SH-SY5Y (cell line): ENCODE measurements around the gene TOGARAM1.

Experiments
- GATA2 ChIP-seq: IDR thresholded peaks from 2 replicates; pipeline ENCODE4 v1.6.1; 2011; ENCODE audit warnings: mild to moderate bottlenecking, low read depth, low read length
- GATA3 ChIP-seq: IDR thresholded peaks from 2 replicates; pipeline ENCODE4 v1.6.1; 2011; ENCODE audit warnings: low read depth, mild to moderate bottlenecking, low read length, moderate library complexity

Gene TOGARAM1

DNA sequence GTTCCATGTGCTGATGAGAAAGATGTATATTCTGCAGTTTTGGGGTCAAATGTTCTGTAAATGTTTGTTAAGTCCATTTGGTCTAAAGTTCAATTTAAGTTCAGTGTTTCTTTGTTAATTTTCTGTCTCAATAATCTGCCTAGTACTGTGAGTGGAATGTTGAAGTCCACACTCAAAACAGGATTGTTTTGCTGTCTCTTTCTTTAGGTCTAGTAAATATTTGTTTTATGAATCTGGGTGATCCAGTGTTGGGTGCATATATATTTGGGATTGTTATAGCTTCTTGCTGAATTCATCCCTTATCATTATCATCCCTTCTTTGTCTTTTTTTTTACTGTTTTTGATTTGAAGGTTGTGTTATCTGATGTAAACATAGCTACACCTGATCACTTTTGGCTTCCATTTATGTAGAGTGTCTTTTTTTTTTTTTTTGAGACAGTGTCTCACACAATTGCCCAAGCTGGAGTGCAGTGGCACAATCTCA is 95.9 kb downstream of the TOGARAM1 start:
- no peak for TF ChIP-seq GATA3
- TF ChIP-seq GATA2 = no peak

- TF ChIP-seq GATA3 = no peak
- no peak for TF ChIP-seq GATA2
These were observed 98.6 kb downstream of the TOGARAM1 start for GRCh38 chr14:45060551-45060950.

DNA sequence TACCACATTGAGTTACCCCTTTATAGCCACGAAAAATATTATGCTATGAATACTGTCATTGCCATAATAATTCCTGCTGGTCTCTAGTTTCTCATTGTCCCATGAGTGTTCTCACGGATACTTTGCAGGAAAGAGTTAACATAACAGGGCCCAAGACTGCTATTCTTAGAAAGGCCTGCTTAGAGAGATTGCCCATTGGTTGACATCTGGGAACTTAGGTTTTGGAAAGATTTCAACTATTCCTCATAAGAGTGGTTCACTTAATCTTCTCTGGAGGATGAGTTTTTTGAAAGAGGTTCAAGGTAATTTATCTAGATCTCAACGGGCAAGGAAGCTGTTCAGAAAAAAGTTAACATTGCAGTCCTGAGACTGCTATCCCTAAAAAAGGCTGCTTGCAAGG is 103.5 kb downstream of the TOGARAM1 start:
- no peak for TF ChIP-seq GATA2

GRCh38 chr14:45065956-45066355 is 104.0 kb downstream of the TOGARAM1 start:
- no peak for TF ChIP-seq GATA3
- TF ChIP-seq GATA2 = no peak

DNA sequence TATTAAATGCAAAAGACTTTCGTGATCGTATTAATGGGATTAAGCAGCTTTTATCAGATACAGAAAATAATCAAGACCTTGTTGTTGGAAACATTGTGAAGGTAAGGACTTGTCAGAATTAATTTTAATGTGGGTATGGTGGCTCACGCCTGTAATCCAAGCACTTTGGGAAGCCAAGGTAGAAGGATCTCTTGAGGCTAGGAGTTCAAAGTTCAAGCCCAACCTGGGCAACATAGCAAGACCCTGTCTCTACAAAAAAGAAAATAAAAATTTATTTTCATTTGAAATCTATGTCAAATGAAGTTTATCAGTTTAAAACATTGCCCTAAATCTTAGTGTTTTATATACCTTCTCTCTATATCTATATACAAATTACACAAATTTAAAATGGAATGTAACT is 104.7 kb downstream of the TOGARAM1 start:
- TF ChIP-seq GATA2 = no peak
- no peak for TF ChIP-seq GATA3

DNA sequence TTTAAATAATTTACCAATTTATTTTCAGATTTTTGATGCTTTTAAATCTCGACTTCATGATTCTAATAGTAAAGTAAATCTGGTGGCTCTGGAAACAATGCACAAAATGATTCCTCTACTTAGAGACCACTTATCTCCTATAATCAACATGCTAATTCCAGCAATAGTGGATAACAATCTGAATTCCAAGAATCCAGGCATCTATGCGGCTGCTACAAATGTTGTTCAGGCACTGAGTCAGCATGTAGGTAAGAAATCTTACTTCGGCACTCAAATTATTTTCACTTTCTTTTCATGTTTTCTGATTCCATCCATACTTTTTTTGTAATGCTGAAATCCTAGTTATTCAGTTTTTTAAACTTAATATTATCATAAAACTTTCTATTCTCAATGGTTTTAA is 106.4 kb downstream of the TOGARAM1 start:
- TF ChIP-seq GATA3 (no peak), GATA2 (no peak)

- TF ChIP-seq GATA2 (no peak), GATA3 (no peak)
These were observed 108.2 kb downstream of the TOGARAM1 start for GRCh38 chr14:45070215-45070614.

- no peak for TF ChIP-seq GATA2
- TF ChIP-seq GATA3 = no peak
These were observed 110.1 kb downstream of the TOGARAM1 start for GRCh38 chr14:45072126-45072525.

- TF ChIP-seq GATA2 (no peak), GATA3 (no peak)
These were observed 111.4 kb downstream of the TOGARAM1 start for GRCh38 chr14:45073231-45073879.

GRCh38 chr14:45078323-45078722 is 116.3 kb downstream of the TOGARAM1 start:
- no peak for TF ChIP-seq GATA2
- no peak for TF ChIP-seq GATA3

DNA sequence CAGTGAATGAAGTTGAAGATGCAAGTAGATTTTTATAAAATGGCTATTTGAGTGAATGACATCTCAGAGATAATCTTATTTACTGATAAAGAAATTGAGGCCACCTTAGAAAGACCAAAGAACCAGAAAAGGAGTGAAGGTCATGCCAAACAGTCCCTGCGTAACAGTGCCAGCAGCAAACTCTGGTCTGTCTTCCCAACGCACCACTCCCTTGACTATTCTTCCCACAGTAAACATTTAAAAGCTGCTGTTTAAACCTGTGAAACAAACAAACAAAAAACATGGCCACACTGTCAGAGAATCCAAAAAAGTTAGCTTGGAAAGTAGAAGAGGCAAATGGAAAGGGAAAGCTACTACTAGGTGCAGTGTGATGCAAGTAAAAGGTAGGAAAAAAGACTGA is 120.4 kb downstream of the TOGARAM1 start:
- TF ChIP-seq GATA2 (no peak), GATA3 (no peak)

GRCh38 chr14:45083617-45083975 is 121.6 kb downstream of the TOGARAM1 start:
- TF ChIP-seq GATA3 (no peak), GATA2 (no peak)

DNA sequence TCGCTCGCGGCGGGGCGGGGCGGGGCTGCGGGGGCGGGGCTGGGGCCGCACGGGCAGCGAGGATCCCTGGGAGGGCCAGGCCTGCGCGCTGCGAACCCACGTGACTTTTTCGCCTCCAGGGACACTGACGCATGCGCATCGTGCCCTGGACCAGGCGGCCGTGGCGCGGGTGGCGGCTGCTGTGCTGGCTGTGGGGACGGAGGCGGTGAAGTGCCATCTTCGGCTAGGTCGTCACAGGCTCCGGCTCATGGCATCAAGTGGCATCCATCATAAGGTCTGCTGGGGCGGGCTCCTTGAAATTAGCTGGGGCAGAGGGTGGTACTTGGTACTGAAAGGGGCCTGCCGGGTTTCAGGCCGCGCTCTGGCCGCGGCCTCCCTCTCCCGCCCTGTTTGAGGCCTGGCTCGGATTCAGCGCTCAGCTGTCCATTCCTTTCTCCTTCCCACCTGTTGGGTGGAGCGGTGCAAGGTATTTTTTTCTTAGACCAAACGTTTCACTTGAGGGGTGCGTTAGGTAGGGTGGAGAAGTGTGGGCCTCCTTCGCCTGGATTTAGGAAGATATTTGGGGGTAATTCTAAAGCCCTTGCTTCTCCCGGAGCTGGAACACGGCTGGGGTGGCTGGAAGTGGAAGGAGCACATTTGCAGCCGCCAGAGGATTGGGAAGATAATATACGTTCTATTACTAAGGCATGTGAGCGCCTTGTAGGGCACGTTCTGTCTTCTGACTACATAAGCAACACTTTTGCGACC is 122.2 kb downstream of the TOGARAM1 start, which contains the start of gene PRPF39:
Gene PRPF39, plus strand, starts transcription at position 141 of the 747 bp plus-strand sequence. CDS start 11,124 bp downstream, outside the sequence.
- TF ChIP-seq GATA3 (no peak), GATA2 (no peak)

- TF ChIP-seq GATA2 = no peak
- no peak for TF ChIP-seq GATA3
These were observed 123.0 kb downstream of the TOGARAM1 start for GRCh38 chr14:45084946-45085346.

DNA sequence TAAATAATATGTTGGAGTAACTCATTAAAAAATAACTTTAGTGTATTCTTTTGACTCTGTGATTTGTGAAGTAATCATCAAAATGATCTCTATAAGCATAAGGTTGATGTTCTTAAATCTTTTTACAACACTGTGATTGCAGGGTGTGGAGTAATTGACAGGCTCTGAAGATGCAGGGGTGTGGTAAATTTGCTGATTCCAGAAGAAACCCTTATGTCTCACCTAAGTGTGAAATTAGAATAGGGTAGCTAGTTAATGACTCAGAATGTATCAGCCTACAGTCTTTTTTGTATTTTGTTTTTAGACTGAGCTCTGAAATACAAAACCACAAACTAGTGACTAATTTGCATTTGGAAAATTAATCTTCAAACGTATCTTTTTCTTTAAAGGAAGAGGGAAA is 127.8 kb downstream of the TOGARAM1 start:
- TF ChIP-seq GATA3 (no peak), GATA2 (no peak)

DNA sequence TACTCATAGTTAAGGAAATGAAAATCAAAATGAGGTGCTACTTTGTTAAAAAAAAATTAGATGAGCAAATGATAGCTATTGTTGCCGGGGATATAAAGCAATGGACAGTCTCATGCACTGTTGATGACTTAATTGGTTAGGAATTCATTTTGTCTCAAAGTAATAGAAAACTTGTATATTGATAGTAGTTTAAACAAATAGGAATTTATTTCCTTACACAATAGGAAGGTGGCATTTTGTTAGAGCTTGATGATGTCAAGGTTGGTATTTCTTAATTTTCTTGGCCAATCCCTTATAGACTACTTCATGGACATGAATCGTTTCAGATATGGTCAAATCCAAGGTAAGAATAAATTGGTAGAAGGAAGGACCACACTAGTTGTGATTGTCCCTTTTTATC is 129.7 kb downstream of the TOGARAM1 start:
- no peak for TF ChIP-seq GATA3
- TF ChIP-seq GATA2 = no peak

GRCh38 chr14:45094275-45094674 is 132.3 kb downstream of the TOGARAM1 start:
- no peak for TF ChIP-seq GATA2
- TF ChIP-seq GATA3 = no peak

- TF ChIP-seq GATA3 (no peak), GATA2 (no peak)
These were observed 133.2 kb downstream of the TOGARAM1 start for GRCh38 chr14:45095143-45095542.
